WERI-Rb-1 (cell line): ENCODE measurements around the gene ZW10.
"Not testable (repeated sequence)": the region's sequence is repeated elsewhere in the genome, so short reads cannot be mapped to it uniquely, and the experiment has no call there.

Experiments used
- DNase-seq: peaks from one replicate; pipeline ENCODE4 v3.0.0-alpha.2; 2020
- H3K27ac ChIP-seq: fragments of 250-450 bp; sonication (Bioruptor Pico); 2 replicates; pipeline ENCODE4 v1.5.1; 2020; ENCODE audit warnings: mild to moderate bottlenecking, moderate library complexity
- H3K27me3 ChIP-seq: fragments of 250-450 bp; sonication (Bioruptor Pico); 2 replicates; pipeline ENCODE4 v1.5.1; 2021; ENCODE audit warnings: mild to moderate bottlenecking, low read depth, moderate library complexity; ENCODE audit not compliant: insufficient read depth, severe bottlenecking
- H3K36me3 ChIP-seq: fragments of 250-450 bp; sonication (Bioruptor Pico); 2 replicates; pipeline ENCODE4 v1.5.1; 2020; ENCODE audit warnings: mild to moderate bottlenecking, moderate library complexity
- H3K4me3 ChIP-seq: 2 replicates; pipeline ENCODE4 v1.5.1; 2011; ENCODE audit warnings: low read depth, mild to moderate bottlenecking, control low read depth, low read length
- H3K9me3 ChIP-seq: fragments of 250-450 bp; sonication (Bioruptor Pico); 2 replicates; pipeline ENCODE4 v1.5.1; 2021; ENCODE audit warnings: mild to moderate bottlenecking, moderate library complexity; ENCODE audit not compliant: severe bottlenecking
- CTCF ChIP-seq: IDR thresholded peaks from 2 replicates; pipeline ENCODE4 v1.5.1; 2011; ENCODE audit warnings: low read depth, mild to moderate bottlenecking, control low read depth, inconsistent platforms, low read length

Gene ZW10

GRCh38 chr11:113773092-113773415, 438 bp downstream of the ZW10 start:
- peak overlapping the region; percentile 85 for H3K27ac ChIP-seq
- DNase-seq, result peak; percentile 36

GRCh38 chr11:113771964-113772363, 1.5 kb downstream of the ZW10 start:
- DNase-seq, result no peak
- no peaks in the 10 kb centered on the region for H3K27me3 ChIP-seq
- peaks cover 23% of the 10 kb centered on the region for H3K36me3 ChIP-seq
- TF ChIP-seq CTCF, result no peak
- no peaks in the 10 kb centered on the region for H3K9me3 ChIP-seq
- no peak overlapping the region for H3K4me3 ChIP-seq
- no peak overlapping the region for H3K27ac ChIP-seq

More at GRCh38 chr11:113773092-113773415, 438 bp downstream of the ZW10 start:
- H3K36me3 ChIP-seq, result peaks cover 12% of the 10 kb centered on the region
- peak overlapping the region; percentile 76 for H3K4me3 ChIP-seq
- H3K9me3 ChIP-seq, result no peaks in the 10 kb centered on the region
- no peak for TF ChIP-seq CTCF
- H3K27me3 ChIP-seq, result no peaks in the 10 kb centered on the region

GRCh38 chr11:113764527-113765219, 8.8 kb downstream of the ZW10 start:
- Histone ChIP-seq H3K36me3 (peaks cover 63% of the 10 kb centered on the region), H3K9me3 (no peaks in the 10 kb centered on the region), H3K27ac (no peak overlapping the region), H3K27me3 (no peaks in the 10 kb centered on the region), H3K4me3 (no peak overlapping the region)
- TF ChIP-seq CTCF, result no peak
- no peak for DNase-seq

- H3K27me3 ChIP-seq, H3K27ac ChIP-seq, H3K9me3 ChIP-seq, H3K4me3 ChIP-seq, DNase-seq: not testable (repeated sequence)
- H3K36me3 ChIP-seq, result peaks cover 68% of the 10 kb centered on the region
Measured at GRCh38 chr11:113763040-113763439, 10.5 kb downstream of the ZW10 start.

GRCh38 chr11:113760241-113760640, 13.3 kb downstream of the ZW10 start:
- DNase-seq, result no peak
- no peak for TF ChIP-seq CTCF
- Histone ChIP-seq H3K27me3 (no peaks in the 10 kb centered on the region), H3K27ac (no peak overlapping the region), H3K4me3 (no peak overlapping the region), H3K9me3 (no peaks in the 10 kb centered on the region), H3K36me3 (peaks cover 70% of the 10 kb centered on the region)

GRCh38 chr11:113752932-113753331, 20.6 kb downstream of the ZW10 start:
- DNase-seq, result no peak
- Histone ChIP-seq H3K27me3 (no peaks in the 10 kb centered on the region), H3K9me3 (no peaks in the 10 kb centered on the region), H3K36me3 (peaks cover 65% of the 10 kb centered on the region), H3K27ac (no peak overlapping the region), H3K4me3 (no peak overlapping the region)
- TF ChIP-seq CTCF, result no peak
